Mesendoderm (in vitro differentiated cells): ENCODE results near the gene RASAL2. TPM values are rescaled to one million over a fixed set of nuclear protein-coding genes. Genes with fewer than 3 reads are reported as not detected.

Source experiments
- DNase-seq: peaks from one replicate; pipeline ENCODE4 v3.0.0; 2013
- H2AK5ac ChIP-seq: 2 replicates; pipeline ENCODE4 v1.6.1; 2013; ENCODE audit warnings: low read length, inconsistent platforms
- H2BK120ac ChIP-seq: 2 replicates; pipeline ENCODE4 v1.6.1; 2013; ENCODE audit warnings: low read depth, mild to moderate bottlenecking, low read length, moderate library complexity, mixed read lengths
- H2BK15ac ChIP-seq: replicated peaks from 2 replicates; pipeline ENCODE4 v1.6.1; 2013; ENCODE audit warnings: low read depth, mild to moderate bottlenecking, moderate library complexity
- H2BK5ac ChIP-seq: 2 replicates; pipeline ENCODE4 v1.6.1; 2013; ENCODE audit warnings: low read length, inconsistent platforms
- H3K18ac ChIP-seq: 2 replicates; pipeline ENCODE4 v1.6.1; 2013; ENCODE audit warnings: mild to moderate bottlenecking, low read length, mixed read lengths
- H3K23ac ChIP-seq: one replicate; pipeline ENCODE4 v1.6.1; 2013; ENCODE audit warnings: low read length
- H3K27ac ChIP-seq: 2 replicates; pipeline ENCODE4 v1.5.1; 2013; ENCODE audit warnings: low read depth, mild to moderate bottlenecking, inconsistent platforms, low read length, moderate library complexity
- H3K27me3 ChIP-seq: 2 replicates; pipeline ENCODE4 v1.6.1; 2013; ENCODE audit warnings: low read length, control low read depth, mild to moderate bottlenecking, inconsistent platforms; ENCODE audit not compliant: insufficient read depth, poor library complexity
- H3K36me3 ChIP-seq: 2 replicates; pipeline ENCODE4 v1.6.1; 2013; ENCODE audit warnings: low read length, inconsistent platforms; ENCODE audit not compliant: control insufficient read depth, insufficient read depth
- H3K4ac ChIP-seq: one replicate; pipeline ENCODE4 v1.6.1; 2013; ENCODE audit warnings: low read depth, mild to moderate bottlenecking, low read length, moderate library complexity
- H3K4me1 ChIP-seq: 2 replicates; pipeline ENCODE4 v1.6.1; 2013; ENCODE audit warnings: low read depth, low read length, inconsistent platforms; ENCODE audit not compliant: control insufficient read depth
- H3K4me2 ChIP-seq: 2 replicates; pipeline ENCODE4 v1.6.1; 2013; ENCODE audit warnings: low read length
- H3K4me3 ChIP-seq: 2 replicates; pipeline ENCODE4 v1.5.1; 2013; ENCODE audit warnings: mild to moderate bottlenecking, low read length
- H3K56ac ChIP-seq: one replicate; pipeline ENCODE4 v1.6.1; 2013; ENCODE audit warnings: low read length
- H3K79me1 ChIP-seq: 2 replicates; pipeline ENCODE4 v1.6.1; 2013; ENCODE audit warnings: low read length, inconsistent platforms
- H3K79me2 ChIP-seq: 2 replicates; pipeline ENCODE4 v1.6.1; 2013; ENCODE audit warnings: mild to moderate bottlenecking, low read length; ENCODE audit not compliant: control insufficient read depth, insufficient read depth
- H3K9ac ChIP-seq: 2 replicates; pipeline ENCODE4 v1.6.1; 2013; ENCODE audit warnings: low read length, inconsistent platforms
- H4K5ac ChIP-seq: one replicate; pipeline ENCODE4 v1.6.1; 2013; ENCODE audit warnings: low read length
- H4K8ac ChIP-seq: one replicate; pipeline ENCODE4 v1.6.1; 2013; ENCODE audit warnings: low read depth, mild to moderate bottlenecking, control low read depth, low read length, moderate library complexity
- WGBS: extraction: QIAGEN DNeasy Blood & Tissue Kit; methylation state at CpG from one replicate; pipeline ENCODE4 v1.1.7; 2013; ENCODE audit warnings: low lambda C conversion rate, missing lambda C conversion rate; ENCODE audit not compliant: insufficient coverage; ENCODE audit errors: extremely low coverage; 5-methylcytosine and 5-hydroxymethylcytosine counted together
- small RNA-seq: library from polyadenylated mRNA; stranded (forward); fragments of <200 nt; extraction: miRNeasy Mini kit (QIAGEN cat#:217004); gene quantifications from one replicate; pipeline ENCODE3, GENCODE V24; 2013; ENCODE audit not compliant: insufficient read depth

Gene RASAL2

GRCh38 chr1:178533121-178533946 lies 439.4 kb downstream of the RASAL2 start:
- Histone ChIP-seq H2AK5ac (no peak overlapping the region), H2BK120ac (no peak overlapping the region), H3K4me1 (peaks cover 2% of the 10 kb centered on the region), H3K79me2 (no peaks in the 10 kb centered on the region), H3K27me3 (no peaks in the 10 kb centered on the region), H3K9ac (no peak overlapping the region), H2BK5ac (no peak overlapping the region), H3K36me3 (no peaks in the 10 kb centered on the region), H3K4ac (no peak overlapping the region), H3K4me3 (no peak overlapping the region), H2BK15ac (no peak overlapping the region), H3K23ac (no peak overlapping the region), H4K8ac (no peak overlapping the region), H3K27ac (no peak overlapping the region), H3K4me2 (no peak overlapping the region), H3K79me1 (no peaks in the 10 kb centered on the region), H3K18ac (no peak overlapping the region), H4K5ac (no peak overlapping the region), H3K56ac (no peak overlapping the region)
- no CpG with 5 or more reads among the region's 9 CpGs for WGBS
- no peak for DNase-seq

Small RNA genes lying within 50 kb of the gene (small RNA-seq; reads per million reads assigned to genes)
- not detected for gene RF00017
